SU-DHL-6 (cell line): ENCODE data around the gene CORO2A.

Source experiments
- H2AFZ ChIP-seq: fragments of 200-600 bp; sonication (generic); 2 replicates; pipeline ENCODE4 v1.6.1; 2014; ENCODE audit warnings: low read depth, mild to moderate bottlenecking, moderate library complexity, mixed read lengths, antibody characterized with exemption, low read length; ENCODE audit not compliant: severe bottlenecking
- H3F3A ChIP-seq: fragments of 200-600 bp; shearing (Covaris generic); 2 replicates; pipeline ENCODE4 v1.6.0; 2016; ENCODE audit warnings: antibody characterized with exemption, mild to moderate bottlenecking; ENCODE audit not compliant: insufficient read depth
- H3K27ac ChIP-seq: fragments of 200-600 bp; sonication (generic); 2 replicates; pipeline ENCODE4 v1.5.1; 2016; ENCODE audit warnings: low read depth, mild to moderate bottlenecking, low read length, moderate library complexity, mixed read lengths
- H3K27me3 ChIP-seq: fragments of 200-600 bp; sonication (generic), shearing (Covaris generic); 2 replicates; pipeline ENCODE4 v1.6.0; 2014; ENCODE audit warnings: mild to moderate bottlenecking, low read length
- H3K36me3 ChIP-seq: fragments of 200-600 bp; sonication (generic); 2 replicates; pipeline ENCODE4 v1.6.1; 2014; ENCODE audit warnings: mild to moderate bottlenecking, low read length, mixed read lengths
- H3K4me2 ChIP-seq: fragments of 300-600, 200-600 bp; shearing (Covaris generic), sonication (generic); 2 replicates; pipeline ENCODE4 v1.6.0; 2014; ENCODE audit warnings: low read length, low read depth, mild to moderate bottlenecking; ENCODE audit not compliant: poor library complexity, severe bottlenecking
- H3K4me3 ChIP-seq: fragments of 200-600 bp; sonication (generic); 2 replicates; pipeline ENCODE4 v1.5.1; 2014; ENCODE audit warnings: antibody characterized with exemption, low read length, mild to moderate bottlenecking, mixed read lengths; ENCODE audit not compliant: insufficient read depth, poor library complexity, severe bottlenecking
- H3K79me2 ChIP-seq: fragments of 200-600 bp; sonication (generic); 2 replicates; pipeline ENCODE4 v1.6.1; 2014; ENCODE audit warnings: mild to moderate bottlenecking, low read length, moderate library complexity; ENCODE audit not compliant: insufficient read depth
- H3K9ac ChIP-seq: fragments of 200-600 bp; sonication (generic); 2 replicates; pipeline ENCODE4 v1.7.0; 2014; ENCODE audit warnings: mild to moderate bottlenecking, low read length
- H3K9me2 ChIP-seq: fragments of 200-600 bp; sonication (generic); replicated peaks from 2 replicates; pipeline ENCODE4 v1.6.1; 2014; ENCODE audit warnings: low read length; ENCODE audit not compliant: insufficient read depth
- H3K9me3 ChIP-seq: fragments of 200-600 bp; sonication (generic); 2 replicates; pipeline ENCODE4 v1.6.1; 2014; ENCODE audit warnings: low read length, mixed read lengths; ENCODE audit not compliant: insufficient read depth
- H4K20me1 ChIP-seq: fragments of 200-600 bp; sonication (generic); 2 replicates; pipeline ENCODE4 v1.6.1; 2014; ENCODE audit warnings: low read depth, mild to moderate bottlenecking, antibody characterized with exemption, low read length, moderate library complexity, mixed read lengths
- CTCF ChIP-seq: fragments of 200-600 bp; sonication (generic); IDR thresholded peaks from one replicate; pipeline ENCODE4 v1.5.1; 2017; ENCODE audit warnings: antibody characterized with exemption, mild to moderate bottlenecking, low read length, moderate library complexity; ENCODE audit not compliant: insufficient read depth, poor library complexity, severe bottlenecking
- EZH2phosphoT487 ChIP-seq: fragments of 200-600 bp; sonication (generic), shearing (Covaris generic); conservative IDR thresholded peaks from 2 replicates; pipeline ENCODE4 v1.6.1; 2018; ENCODE audit warnings: mild to moderate bottlenecking, antibody characterized with exemption, low read length, moderate library complexity, mixed read lengths

The CORO2A gene

GRCh38 chr9:98146101-98146991 is 46.1 kb downstream of the CORO2A start:
- no peaks in the 10 kb centered on the region for H3K9me2 ChIP-seq
- H3K9me3 ChIP-seq = no peaks in the 10 kb centered on the region
- no peaks in the 10 kb centered on the region for H4K20me1 ChIP-seq
- no peak overlapping the region for H3K9ac ChIP-seq
- no peaks in the 10 kb centered on the region for H3K27me3 ChIP-seq
- no peak overlapping the region for H3K4me3 ChIP-seq
- H3K27ac ChIP-seq = no peak overlapping the region
- no peak overlapping the region for H3K4me2 ChIP-seq
- no peaks in the 10 kb centered on the region for H3K79me2 ChIP-seq
- TF ChIP-seq CTCF (no peak), EZH2phosphoT487 (no peak)
- no peaks in the 10 kb centered on the region for H3K36me3 ChIP-seq
- no peaks in the 10 kb centered on the region for H3F3A ChIP-seq
- no peak overlapping the region for H2AFZ ChIP-seq

GRCh38 chr9:98144631-98145030 is 47.8 kb downstream of the CORO2A start:
- no peak overlapping the region for H3K4me2 ChIP-seq
- H3K36me3 ChIP-seq = no peaks in the 10 kb centered on the region
- no peak overlapping the region for H2AFZ ChIP-seq
- H3K9me2 ChIP-seq = no peaks in the 10 kb centered on the region
- no peak overlapping the region for H3K4me3 ChIP-seq
- no peak overlapping the region for H3K27ac ChIP-seq
- H4K20me1 ChIP-seq = no peaks in the 10 kb centered on the region
- no peak for TF ChIP-seq CTCF
- H3K9me3 ChIP-seq = no peaks in the 10 kb centered on the region
- no peaks in the 10 kb centered on the region for H3K27me3 ChIP-seq
- H3K79me2 ChIP-seq = no peaks in the 10 kb centered on the region
- H3K9ac ChIP-seq = no peak overlapping the region
- no peaks in the 10 kb centered on the region for H3F3A ChIP-seq

- no peak for TF ChIP-seq CTCF
- no peak for TF ChIP-seq EZH2phosphoT487
- H3F3A ChIP-seq = no peaks in the 10 kb centered on the region
- no peak overlapping the region for H2AFZ ChIP-seq
- no peak overlapping the region for H3K27ac ChIP-seq
- no peaks in the 10 kb centered on the region for H3K79me2 ChIP-seq
- H3K9me3 ChIP-seq = no peaks in the 10 kb centered on the region
- no peaks in the 10 kb centered on the region for H3K36me3 ChIP-seq
- no peaks in the 10 kb centered on the region for H4K20me1 ChIP-seq
- H3K4me3 ChIP-seq = no peak overlapping the region
- H3K9ac ChIP-seq = no peak overlapping the region
- no peaks in the 10 kb centered on the region for H3K9me2 ChIP-seq
- no peak overlapping the region for H3K4me2 ChIP-seq
- no peaks in the 10 kb centered on the region for H3K27me3 ChIP-seq
These were observed 48.4 kb downstream of the CORO2A start for GRCh38 chr9:98144076-98144475.
